CD4-positive, alpha-beta T cell treated with Interferon alpha-2 for 1 hour (primary cell): ENCODE measurements around the gene EMP2.
"Not testable (repeated sequence)": the region's sequence is repeated elsewhere in the genome, so short reads cannot be mapped to it uniquely, and the experiment has no call there.

Source experiments
- DNase-seq, 2 donors: peaks; one replicate each; pipeline ENCODE4 v3.0.0-alpha.2; 2020 to 2022

Gene EMP2

DNA sequence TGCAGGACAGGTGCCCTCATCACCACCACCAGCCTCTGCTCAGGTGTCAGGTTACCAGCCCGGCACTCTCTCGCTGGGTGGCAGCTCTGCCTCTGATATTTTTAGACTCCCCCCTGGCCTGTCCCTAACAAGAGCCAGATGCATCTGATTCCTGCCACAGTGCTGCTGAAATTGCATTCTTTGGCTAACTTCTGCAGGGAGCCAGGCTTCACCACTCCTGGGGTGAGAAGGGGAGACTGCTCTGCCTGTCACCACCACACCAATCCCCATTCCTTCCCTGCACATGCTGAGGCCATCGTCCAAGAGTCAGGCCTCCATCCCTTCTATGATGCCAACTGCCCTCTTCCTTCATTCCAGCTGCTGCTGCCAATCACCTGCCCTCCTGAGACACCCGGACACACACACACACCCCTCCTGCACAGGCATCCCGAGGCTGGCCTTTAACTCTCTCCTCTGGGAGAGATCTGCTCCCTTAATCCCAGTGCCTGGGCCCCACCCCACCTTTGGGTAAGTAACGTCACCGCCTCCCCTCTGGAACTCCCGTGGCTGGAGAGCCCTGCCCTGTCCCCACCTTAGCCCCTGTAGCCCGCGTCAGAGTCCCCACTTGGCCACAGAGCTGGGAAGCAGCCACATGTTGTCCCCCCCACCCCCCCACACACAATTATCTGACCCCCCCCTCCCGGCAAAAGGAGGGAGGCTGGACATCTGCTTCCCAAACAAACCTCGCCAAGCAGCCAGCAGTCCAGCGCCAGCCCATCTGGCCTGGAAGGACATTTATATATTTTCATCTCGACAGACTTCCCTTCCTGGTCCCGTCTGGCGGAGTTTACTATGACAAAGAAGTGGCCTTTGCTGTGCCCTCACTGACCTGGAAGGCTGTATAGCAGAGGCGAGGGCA lies 2.8 kb downstream of the EMP2 start:
- no peak for DNase-seq

DNA sequence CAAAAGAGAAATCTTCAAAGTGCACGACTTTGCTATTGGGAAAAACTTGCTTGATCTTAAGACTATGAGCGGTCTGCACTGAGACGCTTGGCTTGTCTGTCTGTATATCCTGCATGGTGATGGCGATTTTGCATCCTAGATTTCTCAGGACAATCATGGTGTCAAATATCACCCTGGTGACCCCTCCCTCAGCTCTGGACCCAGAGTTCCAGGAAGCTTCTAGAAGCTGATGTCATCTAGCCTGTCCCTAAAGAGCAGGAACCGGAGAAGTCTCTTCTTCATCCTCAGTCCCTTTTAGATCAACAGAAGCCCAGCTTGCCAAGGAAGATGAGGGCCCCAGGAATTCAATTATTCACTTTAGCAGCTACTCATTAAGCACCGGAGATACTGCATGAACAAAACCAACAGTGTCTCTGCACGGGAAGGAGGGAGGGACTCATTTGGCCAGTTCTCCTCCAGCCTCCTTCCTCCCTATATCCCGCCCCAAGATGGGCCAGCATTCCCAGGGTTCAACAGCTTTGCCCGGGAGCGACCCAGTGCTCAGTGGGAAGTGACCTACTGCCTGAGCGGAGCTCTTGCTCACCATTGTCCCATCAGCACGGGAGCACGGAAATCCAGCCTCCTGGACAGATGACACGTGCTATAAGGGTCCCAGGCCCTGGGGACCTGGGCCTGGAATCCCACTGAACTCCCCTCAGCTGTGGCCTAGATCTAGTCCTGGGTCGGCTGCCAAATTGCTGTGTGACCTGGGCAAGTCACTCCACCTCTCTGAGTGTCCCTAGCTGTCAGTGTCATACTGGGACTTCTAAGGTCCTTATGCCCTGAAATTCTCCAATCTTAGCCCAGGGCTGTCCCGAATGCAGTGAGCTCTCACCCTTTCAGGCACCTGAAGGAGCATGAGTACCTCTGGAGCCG lies 3.8 kb downstream of the EMP2 start:
- no peak for DNase-seq

DNA sequence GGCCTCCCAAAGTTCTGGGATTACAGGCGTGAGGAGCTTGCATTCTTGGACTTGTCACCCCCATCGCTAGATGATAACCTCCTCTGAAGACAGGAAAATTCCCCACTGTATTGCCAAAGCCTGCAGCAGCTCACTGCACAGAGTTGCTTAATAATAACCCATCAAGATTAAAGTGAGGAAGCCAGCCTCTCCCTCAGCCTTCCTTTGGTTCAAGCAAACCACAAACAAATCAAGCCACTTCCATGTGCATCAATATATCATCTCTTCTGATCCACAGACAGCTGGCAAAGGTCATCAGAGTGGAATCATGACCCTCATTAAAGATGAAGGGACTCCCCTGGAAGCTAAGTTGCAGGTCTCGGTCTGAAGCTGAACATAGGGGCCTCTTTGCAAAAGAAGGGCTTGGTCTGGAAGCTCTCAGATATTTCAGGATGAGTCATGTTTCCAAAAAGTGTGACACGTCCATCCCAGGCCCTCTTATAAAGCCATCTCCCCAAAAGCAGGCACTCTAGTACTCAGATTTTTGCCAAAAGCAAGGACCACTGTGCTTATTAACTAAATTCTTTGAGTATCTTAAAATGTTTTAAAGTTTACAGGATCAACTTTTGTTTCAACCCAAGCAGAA lies 4.8 kb downstream of the EMP2 start:
- no peak for DNase-seq

DNA sequence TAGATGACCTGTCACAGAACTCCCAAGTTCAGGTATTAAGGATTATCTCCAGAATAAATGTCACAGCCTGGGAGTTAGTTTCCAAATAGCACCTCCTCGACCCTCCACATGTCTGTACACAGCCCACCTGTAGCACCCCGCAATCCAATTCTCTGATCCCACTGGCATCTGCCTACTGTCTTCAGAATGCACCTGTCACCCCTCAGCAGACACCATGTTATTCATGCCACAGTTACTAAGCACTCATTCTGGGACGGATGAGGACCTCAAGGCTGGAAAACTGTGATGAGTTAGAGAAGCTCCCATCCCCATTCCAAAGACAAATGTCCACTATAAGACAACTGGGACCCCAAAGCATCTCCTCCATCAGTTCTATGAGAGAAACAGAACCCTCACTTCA lies 7.8 kb downstream of the EMP2 start:
- no peak for DNase-seq

DNA sequence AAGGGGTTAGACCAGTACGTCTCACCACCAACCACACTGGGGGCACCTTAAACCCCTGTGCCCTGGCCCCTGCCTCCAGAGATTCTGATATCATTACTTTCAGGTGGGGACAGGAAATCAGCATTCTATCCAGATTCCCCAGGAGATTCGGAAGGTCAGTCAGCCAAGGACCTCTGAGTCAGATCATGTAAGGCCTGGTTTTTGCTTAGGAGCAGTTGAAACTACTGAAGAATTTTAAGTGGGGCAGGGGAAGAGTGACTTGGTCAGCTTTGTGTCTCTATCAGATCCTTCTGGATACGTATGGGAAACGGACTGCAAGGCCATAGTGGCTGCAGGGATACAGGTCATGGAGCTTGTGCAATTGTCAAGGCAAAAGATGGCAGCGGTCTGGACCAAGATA lies 9.0 kb downstream of the EMP2 start:
- no peak for DNase-seq

DNA sequence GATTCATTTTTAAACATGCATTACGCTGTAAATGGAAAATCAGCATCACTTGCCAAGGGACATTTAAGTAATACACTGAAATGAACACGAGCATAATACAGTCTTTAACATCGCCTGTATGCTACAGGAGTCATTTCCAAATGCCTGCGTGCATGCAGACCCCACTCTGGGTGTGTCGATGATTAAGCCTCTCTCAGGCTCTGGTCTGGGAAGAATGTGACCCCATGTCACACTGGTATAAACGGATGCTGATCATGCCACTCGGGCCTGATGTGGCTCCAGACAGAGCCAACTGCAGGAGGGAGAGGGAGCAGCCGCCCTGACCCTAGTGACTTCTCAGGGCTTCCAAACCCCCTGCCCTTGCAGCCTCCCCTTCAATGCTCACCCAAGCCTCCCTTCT lies 10.8 kb downstream of the EMP2 start:
- no peak for DNase-seq

DNA sequence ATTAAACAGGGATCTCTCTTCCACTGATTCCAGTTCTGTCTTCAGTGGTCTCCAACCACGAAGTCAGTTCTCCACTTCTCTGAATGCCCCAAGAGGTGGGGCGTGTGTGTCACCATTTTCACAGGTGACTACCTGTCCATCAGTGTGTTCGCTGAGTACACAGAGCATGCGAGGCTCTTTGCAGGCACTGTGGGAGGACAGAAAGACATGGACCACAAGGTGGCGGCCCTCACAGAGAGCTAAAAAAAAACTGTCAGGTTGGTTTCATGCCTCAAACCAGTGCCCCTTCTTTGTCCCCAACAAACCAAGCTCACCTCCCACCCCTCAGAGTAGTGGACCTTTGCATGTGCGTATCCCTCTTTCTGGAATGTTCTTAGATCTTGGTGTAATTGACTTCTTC lies 13.8 kb downstream of the EMP2 start:
- DNase-seq: no peak

DNA sequence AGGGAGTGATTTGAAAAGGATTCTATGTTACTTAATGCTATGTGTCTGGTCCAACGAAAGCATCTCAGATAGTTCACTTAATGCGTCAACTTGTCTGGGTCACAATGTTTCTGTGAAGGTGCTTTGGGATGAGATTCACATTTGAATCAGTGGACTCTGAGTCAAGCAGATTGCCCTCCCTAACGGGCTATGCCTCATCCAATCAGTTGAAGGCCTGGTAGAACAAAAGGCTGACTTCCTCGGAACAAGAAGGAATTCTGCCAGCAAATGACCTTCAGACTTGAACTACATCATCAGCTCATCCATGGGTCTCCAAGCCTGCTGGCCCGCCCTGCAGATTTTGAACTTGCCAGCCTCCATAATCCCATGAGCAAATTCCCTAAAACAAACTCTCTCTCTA lies 15.2 kb downstream of the EMP2 start:
- no peak for DNase-seq

DNA sequence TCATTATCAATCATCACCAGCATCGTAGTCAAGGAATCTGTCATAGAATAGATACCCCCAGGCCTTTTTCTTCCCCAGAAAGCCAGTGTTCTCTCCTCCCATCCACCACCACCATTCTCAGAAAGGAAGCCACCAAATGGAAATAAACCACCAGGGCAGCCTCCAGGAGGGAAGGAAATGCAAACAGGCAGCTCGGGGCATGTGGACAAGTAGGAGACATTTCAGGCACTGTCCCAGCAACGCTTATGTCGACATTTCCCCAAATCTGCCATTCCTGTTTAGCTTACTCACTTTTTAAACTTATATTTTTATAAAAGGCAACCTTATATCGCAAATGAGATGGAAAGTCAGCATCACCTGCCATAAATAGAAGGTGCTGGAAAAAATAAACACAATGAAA lies 15.8 kb downstream of the EMP2 start:
- no peak for DNase-seq

DNA sequence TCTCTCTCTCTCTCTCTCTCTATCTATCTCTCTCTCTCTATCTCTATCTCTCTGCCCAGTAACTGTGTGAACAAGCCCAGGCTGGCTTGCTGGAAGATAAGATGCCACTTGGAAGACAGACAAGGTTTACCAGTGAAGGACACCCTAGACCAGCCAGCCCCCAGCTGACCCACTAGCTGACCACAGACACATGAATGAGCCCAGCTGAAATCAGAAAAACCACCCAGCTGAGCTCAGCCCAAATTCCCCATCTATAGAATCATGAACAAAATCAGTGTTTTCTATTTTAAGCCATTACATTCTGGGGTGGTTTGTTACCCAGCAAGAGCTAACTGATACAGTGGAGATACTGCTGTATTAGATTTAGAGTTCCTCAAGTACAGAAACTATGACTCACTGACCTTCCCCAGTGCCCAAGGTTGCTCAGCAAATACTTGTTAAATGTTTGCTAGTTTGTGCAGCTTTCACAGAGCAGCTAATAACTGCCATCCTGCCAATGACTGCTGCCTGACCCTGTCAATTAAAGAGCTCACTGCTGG lies 18.0 kb downstream of the EMP2 start:
- DNase-seq: no peak

DNA sequence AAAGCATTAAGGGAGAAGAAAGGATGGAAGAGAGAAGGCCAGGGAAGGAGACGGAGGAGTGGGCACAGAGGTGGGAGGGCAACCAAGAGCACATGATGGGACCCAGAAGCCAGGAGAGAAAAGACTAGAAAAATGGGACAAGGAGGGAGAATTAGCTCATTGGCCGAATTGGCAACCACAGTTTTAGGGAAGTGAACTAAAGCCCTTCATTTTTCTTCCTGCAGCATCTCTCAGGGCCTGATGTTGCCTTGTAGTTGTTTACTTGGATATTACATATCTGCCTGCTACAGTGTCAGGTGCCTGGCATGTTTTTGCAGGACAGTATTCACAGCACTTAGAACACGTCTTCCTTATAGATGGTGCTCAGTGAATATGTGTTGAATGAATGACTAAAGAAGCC lies 19.0 kb downstream of the EMP2 start:
- no peak for DNase-seq

DNA sequence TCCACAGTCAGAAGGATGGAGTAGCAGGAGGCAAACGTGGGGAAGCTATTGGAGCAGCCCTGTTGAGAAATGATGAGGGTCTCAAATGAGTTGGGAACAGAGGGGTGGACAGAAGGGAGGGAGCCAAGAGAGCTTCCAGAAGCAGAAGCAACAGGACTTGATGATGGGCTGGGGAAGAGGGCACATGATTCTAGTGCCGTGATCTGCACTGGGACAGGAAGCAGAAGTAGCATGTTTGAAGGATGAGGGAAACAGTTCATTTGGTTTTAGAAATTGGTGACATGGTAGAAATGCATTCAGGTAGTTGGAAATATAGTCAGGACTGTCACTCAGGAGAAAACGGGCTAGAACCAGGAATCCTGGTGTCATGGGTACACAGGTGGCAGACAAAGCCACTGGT lies 19.4 kb downstream of the EMP2 start:
- DNase-seq: no peak

DNA sequence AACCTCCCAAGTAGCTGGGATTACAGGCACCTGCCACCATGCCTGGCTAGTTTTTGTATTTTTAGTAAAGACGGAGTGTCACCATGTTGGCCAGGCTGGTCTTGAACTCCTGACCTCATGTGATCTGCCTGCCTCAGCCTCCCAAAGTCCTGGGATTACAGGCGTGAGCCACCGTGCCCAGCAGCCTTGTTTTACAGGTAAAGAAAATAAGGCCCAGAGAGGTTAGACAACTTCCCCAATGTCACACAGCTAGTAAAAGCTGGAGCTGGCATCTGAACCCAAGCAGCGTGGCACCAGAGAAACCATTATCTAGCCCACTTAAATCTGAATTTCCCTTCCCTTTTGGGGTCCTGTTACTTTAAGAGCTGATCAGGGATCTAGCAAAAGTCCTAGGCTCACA lies 20.6 kb downstream of the EMP2 start:
- DNase-seq: not testable (repeated sequence)

DNA sequence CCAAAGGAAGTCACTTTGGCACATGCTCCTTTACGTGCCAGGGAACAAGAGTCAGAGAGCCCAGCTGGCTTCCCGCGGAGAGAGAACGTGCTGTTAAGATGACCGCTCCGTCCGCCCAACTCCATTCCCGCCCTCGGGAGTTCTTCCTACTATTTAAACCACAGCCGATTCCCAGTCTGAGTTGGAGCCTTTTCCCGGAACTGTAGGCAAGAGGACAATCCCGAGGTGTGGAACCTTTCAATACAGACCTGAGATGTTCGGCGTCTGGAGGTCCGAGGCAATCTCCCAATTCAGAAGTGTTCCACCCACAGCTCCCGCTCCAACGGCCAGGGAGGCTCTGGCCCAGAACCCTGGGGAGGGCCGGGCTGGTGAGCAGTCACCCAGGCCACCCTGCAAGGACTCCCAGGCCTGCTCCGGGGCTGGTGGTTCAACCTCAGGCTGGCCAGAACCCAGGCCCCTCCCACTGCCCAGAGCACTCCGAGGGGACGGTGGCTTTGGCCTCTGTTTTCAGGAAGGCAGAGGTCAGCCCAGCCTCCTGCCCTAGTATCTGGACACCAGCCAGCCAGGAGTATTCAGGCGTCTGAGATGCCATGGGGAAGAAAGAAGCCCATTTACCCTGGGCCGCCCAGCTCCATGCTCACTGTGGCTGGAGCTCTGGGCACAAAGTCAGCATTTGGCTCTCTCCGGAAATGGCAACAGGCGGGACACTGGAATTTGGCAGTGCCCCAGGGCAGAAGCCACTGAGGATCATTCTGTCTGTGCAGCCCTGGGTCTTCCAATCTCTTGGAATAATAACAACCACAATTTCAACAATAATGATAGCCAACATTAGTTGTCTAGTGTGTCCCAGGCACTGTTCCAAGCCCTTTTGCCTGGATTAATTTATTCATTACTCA lies 21.4 kb downstream of the EMP2 start:
- no peak for DNase-seq

DNA sequence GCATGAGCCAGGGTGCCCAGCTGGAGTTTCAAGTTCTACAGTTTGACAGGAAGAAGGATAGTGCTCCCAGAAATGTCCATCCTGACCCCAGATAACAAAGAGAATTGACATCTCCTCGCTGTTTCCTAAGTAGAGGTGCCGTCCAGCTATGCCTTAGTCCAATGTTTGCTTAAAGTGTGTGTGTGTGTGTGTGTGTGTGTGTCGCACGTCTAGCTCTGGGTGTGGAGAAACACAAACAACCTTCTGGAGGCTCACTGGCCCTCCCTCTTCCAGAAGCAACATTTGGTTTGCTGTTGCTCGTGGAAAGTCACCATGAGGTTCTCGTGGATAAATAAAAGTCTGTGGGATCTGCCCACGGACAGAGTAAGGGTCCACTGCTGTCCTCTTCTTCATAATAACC lies 22.1 kb downstream of the EMP2 start:
- no peak for DNase-seq

DNA sequence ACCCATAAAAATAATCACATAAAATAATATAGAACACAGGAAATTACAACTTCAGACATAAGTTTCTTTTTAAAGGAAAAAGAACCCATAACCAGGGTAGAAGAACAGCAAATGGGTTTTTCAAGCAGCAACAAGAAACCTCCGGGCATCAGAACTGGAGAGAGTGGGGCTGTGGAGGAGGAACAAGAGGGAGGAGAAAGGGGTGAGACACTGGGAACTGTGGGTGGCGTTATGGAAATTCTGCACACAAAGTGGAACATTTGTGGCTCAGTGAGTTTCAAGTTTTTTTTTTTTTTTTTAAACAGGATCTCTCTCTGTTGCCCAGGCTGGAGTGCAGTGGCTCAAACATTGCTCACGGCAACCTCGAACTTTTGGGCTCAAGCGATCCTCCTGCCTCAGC lies 22.6 kb downstream of the EMP2 start:
- no peak for DNase-seq

DNA sequence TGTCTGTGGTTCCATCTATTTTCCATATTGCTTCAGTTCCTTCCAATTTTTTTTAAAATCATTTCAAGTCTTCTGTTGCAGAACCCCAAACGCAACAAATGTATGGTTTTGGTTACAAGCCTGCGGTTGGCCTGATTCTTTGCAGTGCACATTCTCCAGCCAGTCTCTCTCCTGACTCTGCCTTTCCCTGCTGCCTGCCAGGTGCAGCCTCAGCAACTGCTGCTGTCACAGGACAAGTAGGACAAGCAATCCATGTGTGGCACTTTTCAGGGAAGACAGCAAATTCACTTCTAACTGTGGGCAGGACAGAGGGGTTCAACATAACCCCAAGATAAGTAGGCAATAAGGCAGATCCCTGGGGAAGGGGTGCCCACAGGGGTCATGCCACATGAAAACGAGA lies 24.2 kb downstream of the EMP2 start:
- no peak for DNase-seq

DNA sequence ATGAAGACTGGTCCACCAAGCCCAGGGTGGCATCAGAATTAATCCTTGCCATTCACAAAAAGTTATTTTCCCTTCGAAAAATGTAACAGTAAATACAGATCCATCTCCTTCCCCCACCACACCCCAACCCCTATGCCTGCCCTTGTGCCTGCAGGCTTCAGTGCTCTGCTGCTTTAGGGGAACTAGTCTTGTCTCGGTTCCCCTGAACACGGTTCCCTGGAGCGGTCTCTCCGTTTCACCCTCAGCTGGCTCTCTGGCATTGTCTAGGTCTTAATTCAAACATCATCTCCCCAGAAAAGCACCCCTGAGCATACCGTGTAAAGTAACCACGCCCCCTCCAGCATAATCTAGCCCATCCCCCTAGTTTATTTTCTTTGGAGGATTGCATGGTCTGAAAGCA lies 25.8 kb downstream of the EMP2 start:
- peak in 1 of 2 donors; percentile 5 for DNase-seq

DNA sequence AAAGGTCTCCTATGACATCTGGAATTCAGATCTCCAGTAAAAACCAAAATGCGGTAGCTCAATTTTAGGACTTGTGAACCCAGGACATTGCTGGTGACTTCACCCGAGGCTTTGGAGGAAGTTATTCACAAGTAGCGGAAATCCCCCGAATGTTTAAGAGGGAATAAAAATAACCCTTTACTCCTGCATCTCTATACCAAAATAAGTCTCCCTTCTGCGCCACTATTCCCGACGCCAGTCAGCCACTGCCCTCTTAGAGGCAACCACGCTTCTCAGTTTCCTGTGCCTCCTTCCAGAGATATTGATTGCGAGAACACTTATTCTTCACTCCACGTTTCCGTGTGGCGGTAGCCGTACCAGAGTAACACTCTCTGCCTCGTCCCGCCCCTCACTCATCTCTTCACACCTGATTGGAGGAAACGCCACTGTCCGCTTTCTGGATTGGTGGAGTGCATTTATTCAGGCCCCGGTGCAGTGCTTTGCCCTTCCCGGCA lies 27.4 kb downstream of the EMP2 start:
- DNase-seq: peak; percentile 67 to 68

DNA sequence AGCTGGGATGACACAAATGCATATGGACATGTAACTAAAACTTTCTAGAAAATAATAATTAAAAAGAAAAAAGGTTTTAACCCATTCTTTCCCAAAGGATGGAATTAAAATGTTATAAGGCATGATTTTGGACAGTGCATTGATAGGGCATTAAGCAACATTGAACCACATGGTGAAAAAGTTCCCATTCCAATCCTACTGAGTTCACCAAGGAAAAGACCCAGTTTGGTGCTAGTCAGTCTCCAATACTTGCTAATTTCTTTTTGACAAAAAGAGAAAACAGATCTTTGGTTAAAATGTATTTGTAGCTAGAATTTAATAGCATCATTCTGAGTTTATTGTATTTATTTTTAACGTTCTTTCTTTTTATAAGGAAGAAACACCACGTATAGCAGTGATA lies 28.1 kb downstream of the EMP2 start:
- no peak for DNase-seq

DNA sequence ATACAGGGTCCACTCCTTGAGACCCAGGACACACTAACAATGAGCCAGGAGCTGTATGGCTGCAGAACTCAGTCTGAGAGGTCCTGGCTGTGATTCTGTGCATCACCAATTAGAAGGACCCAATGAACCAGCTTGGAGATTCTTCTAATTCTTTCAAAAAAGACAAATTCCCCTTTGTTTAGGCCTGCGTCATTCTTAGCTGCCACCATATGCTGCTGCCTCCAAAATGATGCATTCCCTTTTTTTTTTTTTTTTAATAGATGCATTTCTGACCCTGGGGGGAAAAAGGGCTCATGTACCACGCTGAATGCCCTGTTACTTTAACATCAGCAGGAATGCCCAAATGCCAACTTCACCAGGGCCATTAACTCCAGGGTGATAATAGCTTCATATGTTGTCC lies 28.5 kb downstream of the EMP2 start:
- no peak for DNase-seq

DNA sequence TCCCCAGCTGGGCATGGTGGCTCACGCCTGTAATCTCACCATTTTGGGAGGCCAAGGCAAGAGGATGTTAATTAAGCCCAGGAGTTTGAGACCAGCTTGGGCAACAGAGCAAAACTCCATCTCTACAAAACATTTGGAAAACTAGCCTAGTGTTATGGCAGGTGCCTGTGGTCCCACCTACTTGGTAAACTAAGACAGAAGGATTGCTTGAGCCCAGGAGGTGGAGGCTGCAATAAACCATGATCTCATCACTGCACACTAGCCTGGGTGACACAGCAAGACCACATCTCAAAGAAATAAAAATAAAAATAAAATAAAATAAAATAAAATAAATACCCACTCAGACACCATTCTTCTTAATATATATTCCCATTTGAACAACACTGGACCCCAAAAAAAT lies 32.0 kb downstream of the EMP2 start:
- DNase-seq: no peak
